Brain pericyte (primary cell): ENCODE data around the gene KIF6.

ENCODE experiments used
- DNase-seq: peaks from one replicate; pipeline ENCODE4 v3.0.0-alpha.2; 2012; ENCODE audit warnings: low read depth, low spot score

The KIF6 gene

DNA sequence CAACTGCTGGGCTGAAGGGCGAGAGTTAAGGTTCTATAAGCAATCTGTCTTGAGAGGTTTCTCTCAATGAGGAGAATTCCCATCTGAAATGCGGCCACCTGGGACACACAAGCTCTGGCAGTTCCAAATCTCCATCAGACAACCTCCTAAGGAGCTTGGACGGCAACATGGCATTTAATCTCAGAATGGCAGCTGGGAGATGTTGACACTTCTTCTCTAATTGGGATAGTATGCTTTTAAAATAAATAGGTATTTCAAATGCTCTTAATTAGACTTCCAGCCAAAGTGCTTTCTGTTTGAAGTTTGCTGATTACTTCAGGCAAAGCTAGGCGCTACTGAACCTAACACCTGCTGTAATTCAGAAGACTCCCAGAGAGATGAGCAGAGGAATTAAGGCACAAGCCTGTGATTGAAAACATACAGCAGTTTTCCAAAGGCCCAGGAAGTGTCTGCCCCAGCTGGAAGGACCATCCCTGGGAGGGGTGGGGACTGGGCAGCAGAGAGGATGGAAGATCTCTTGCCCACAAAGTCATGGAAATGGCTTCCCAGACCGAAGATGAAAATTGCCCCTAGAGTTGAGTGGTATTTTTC is 343.6 kb downstream of the KIF6 start:
- no peak for DNase-seq

- no peak for DNase-seq
Measured at GRCh38 chr6:39380837-39381549, 344.2 kb downstream of the KIF6 start.

- no peak for DNase-seq
Measured at GRCh38 chr6:39378960-39379425, 346.2 kb downstream of the KIF6 start.

DNA sequence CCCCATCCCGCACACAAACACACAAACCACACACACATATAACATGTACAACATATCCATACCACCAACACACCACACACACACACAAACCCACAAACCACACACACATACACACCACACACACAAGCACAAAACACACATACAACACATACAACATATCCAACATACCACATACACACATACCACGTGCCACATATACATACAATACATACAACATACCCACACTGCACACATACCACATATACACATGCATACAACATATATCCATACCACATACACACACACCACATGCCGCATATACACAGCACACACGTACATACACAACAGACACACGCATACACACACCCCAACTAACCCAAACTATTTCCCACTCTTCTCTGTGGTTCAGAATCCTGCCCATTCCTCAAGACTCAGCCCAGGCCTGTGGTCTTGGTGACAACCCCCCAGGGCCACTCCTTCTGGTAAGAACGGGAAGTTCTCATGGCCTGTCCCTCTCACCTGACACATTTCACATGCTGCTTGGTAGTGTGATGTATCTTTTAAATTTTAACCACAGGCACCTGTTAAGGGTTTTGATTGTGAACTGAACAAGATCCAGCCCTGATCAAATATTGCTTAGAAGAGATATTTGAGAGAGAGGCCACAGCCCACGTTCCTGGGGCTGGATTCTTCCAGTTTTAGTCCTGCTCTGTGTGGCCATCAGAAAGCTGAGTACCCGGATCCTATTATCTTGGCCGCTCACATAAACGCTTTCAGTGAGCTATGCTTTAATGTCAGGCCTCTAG is 346.8 kb downstream of the KIF6 start:
- DNase-seq: no peak

DNA sequence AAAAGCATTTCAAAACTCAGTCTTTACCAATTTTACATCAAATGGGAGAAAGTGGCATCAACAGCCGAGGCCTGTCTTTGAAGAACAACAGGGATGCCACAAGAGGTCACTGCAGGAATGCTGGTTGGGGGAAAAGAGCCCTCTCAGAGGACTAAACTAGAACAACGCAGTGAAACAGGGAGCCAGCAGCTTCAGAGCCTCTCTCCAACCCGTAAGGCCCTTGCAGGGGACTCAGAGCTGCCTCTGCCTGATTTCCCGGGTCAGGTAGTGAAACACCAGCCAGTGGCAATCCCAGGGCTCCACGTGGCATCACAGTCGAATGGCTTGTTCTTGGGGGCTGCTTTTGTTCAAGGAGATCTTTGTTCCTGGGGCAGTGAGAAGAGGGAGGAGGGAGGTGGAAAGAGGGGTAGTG is 347.7 kb downstream of the KIF6 start:
- DNase-seq: peak; percentile 44

DNA sequence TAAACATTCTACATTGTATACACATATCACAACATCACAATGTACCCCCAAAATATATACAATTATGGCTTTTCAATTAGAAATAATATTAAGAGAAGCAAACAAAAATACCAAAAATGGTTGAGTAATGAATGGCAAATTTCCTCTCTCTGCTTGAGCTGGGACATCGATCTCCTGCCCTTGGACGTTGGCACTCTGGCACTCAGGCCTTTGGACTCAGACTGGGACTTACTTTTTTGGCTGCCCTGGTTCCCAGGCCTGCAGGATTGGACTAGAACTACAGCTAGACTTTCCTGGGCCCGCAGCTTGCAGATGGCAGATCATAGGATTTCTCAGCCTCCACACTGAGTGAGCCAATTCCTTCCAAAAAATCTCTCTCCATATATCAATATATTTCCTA is 349.8 kb downstream of the KIF6 start:
- DNase-seq: no peak

GRCh38 chr6:39370390-39370789 is 354.8 kb downstream of the KIF6 start:
- no peak for DNase-seq

GRCh38 chr6:39369987-39370386 is 355.2 kb downstream of the KIF6 start:
- DNase-seq: no peak

DNA sequence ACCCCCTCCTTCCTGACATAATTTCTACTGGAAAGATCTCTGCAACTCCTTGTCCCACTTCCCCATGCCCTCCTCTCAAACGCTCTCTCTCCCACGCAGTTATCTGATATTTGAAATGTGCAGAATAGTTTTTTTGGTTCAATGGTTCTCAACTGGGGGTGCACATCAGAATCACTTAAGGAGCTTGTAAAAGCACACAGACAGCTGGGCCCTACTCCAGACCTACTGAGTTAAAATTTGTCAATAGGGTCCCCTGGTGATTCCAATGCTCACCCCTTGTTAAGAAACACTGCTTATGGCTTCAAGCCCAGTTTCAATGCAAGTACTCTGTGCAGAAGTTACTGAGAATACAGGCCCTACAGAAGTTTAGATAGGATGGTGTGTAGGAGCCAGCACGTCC is 357.5 kb downstream of the KIF6 start:
- DNase-seq: no peak

GRCh38 chr6:39366931-39367618 is 358.1 kb downstream of the KIF6 start:
- DNase-seq: no peak

DNA sequence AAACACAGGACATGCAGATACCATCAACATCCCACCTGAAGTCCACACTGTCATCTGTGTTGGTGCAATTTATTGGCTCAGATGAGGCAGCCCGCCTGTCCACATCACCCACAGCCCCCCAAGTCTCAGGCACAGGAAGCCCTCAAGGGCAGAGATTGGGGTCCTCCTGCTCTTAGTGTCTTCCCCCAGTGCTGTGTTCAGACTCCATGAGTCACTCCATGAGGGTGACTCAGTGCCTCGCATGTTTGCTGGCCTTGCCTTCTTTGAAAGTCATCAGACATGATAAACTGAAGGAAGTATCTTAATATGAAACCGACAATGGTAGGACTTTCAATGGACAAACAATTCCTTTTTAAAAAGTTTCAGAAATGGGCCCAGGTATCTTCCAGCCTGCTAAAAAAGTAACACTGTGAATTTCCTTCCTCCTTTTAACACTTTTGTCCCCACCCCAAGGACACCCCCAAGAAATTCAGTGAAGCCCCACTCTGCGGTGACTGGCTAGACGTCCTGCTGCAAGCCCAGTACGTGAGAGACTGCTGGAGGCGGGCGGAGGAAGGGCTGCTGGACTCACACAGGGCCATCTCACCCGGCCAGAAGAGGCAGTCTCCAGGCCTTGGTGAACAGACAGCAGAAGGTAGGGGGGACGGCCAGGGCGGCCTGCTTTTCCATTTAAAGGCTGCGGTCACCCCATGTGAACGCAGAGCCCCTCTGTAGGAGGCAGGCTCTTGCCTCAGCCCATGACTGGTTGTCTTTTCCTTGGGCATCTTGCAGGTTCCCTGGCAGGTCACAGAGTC is 359.7 kb downstream of the KIF6 start:
- DNase-seq: no peak

DNA sequence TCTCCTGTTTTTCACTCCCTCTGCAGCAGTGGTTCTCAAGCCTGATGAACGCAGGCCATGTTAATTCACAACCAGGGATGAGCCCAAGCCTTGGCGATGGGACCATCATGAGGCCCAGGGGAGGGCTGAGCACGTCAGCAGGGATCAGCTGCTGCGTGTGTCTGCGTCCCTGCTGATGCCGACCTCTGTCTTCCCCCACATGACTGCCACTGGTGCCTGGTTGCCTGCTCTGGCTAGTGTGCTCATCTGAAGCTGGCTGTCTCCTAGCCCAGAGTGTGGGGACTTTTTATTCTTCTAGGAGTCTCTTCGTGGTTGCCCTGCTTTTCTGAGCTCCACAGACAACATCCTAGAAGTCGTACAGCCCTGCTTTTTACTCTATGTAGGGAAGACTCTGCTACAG is 361.9 kb downstream of the KIF6 start:
- no peak for DNase-seq

- DNase-seq: no peak
Measured at GRCh38 chr6:39362487-39362865, 362.7 kb downstream of the KIF6 start.

DNA sequence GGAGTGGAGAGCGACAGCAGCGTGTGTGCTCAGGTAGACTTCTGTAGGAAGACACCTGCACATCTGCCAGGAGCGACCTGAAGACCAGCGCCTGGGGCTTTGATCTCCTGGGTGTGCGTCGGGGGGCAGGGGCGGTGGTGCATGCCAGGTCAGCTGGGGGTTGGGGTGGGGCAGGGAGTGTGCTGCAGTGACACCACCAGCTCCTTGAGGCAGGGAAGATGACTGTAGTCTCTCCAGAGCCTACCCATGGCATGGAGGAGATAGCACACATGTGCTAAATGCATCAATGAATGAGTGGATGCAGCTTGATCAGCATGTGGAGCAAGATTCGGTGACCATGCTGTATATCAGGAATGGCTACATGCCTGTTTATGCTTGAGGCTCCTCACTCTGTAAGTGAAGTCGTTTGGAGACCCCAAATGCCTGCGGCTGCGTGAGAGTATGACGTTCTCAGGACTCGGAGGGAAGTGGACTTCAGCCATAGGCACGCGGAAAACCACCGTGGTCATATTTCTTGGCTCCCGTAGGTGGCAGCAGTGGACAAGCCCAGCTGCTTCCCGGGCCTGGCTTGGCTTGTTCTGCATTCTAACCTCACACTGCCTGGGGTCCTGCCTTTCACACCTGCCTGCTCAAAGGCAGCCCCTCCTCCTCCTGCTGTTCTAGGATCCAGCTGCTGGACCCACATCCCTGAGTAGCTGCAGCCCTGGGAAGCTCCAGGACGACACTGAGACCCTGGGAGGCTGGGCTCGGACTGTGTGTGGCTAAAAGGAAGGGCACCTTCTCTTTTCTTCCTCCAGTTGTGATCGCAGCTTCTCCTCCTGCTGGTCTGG is 363.3 kb downstream of the KIF6 start:
- DNase-seq: no peak

DNA sequence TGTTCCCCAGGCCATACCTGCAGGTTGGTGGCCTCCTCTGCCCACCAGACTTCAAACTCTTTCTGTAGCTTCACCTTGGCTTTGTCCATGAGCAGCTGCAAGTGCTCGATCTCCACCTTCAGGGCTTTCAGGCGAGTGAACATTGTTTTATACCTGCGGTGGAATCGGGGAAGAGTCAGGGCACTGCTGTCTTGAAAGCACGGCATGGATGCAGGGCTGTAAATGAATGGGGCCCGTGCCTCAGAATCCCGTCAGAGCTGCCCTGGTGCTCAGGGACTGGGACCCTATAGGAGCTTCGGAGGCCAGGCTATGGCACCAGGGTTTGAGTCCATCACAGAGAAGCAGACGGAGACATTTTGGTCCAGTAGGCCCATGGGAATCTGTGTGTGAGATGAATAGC is 364.8 kb downstream of the KIF6 start:
- no peak for DNase-seq

- DNase-seq: peak; percentile 38
Measured at GRCh38 chr6:39357998-39358686, 367.1 kb downstream of the KIF6 start.

- DNase-seq: no peak
Measured at GRCh38 chr6:39353698-39354315, 371.4 kb downstream of the KIF6 start.

DNA sequence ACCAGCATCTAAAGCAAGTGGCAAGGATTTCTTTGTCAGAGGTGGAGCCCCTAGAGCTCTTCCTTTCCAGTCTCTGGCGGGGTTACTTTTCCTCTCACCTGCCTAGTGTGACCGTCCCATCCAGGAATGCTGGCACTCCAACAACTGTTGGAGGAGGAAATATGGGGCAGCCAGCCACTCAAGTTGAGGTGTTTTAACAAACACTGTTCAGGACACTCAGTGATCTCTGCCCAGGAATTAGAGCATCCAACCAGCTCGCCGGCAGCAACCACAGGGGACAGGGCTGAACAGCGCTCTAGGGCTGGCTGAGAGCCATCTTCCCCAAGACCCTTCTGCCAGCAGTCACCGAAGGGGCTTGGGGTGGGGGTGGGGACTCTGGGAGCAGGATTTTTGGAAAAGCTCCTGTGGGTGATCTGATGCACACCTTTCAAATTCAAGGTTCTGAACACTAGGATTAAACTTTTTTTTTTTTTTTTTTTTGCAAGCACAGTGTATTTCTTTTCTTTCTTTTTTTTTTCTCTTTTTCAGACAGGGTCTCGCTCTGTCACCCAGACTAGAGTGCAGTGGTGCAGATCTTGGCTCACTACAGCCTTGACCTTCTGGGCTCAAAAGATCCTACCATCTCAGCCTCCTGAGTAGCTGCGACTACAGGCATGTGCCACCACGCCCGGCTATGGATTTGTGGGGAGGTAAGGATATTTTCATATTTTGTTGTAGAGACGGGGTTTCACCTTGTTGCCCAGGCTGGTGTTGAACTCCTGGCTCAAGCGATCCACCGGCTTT is 374.3 kb downstream of the KIF6 start:
- no peak for DNase-seq

- no peak for DNase-seq
Measured at GRCh38 chr6:39348740-39349139, 376.5 kb downstream of the KIF6 start.
